Sciatic nerve (tissue), 2 donors: ENCODE data around the gene PMFBP1. TPM values are rescaled to one million over a fixed set of nuclear protein-coding genes. Genes with fewer than 3 reads are reported as not detected.

Experiments
- ATAC-seq: fragments of 200-7000 bp; cut with Tn5 transposase; one replicate; pipeline ENCODE4 v1.9.1; 2020; ENCODE audit warnings: mild to moderate bottlenecking, moderate library complexity
- DNase-seq: peaks from one replicate; pipeline ENCODE4 v3.0.0-alpha.2; 2020; ENCODE audit warnings: low spot score
- intact Hi-C: fragments of 100-400 bp; cut with DNase I; formaldehyde crosslinking; loops from one replicate; pipeline ENCODE4 v1.14.2; 2022
- total RNA-seq: library from RNA; stranded (reverse); fragmentation: NEBNext Ultra II Directional; extraction: Animal tissue kit (Norgen Biotek cat#: 25700); gene quantifications from one replicate; pipeline ENCODE4 v1.2.1, GENCODE V29; 2021
- donor health status: DM: no; HTN: no; CAD: no.
- donor health status: DM: no; HTN: no; CAD: no.

The PMFBP1 gene
- total RNA-seq, 1 donor from 2014 or later: 0.36 TPM

GRCh38 chr16:72142476-72142875 is 29.5 kb downstream of the PMFBP1 start:
- DNase-seq: no peak
- intact Hi-C loops: no loop called here
- no peak for ATAC-seq

GRCh38 chr16:72139908-72140307 is 32.0 kb downstream of the PMFBP1 start:
- DNase-seq (no peak), ATAC-seq (no peak)
- intact Hi-C loops: no loop called here

- ATAC-seq: no peak
These were observed 33.8 kb downstream of the PMFBP1 start for GRCh38 chr16:72138064-72138572.

GRCh38 chr16:72137380-72138063 is 34.4 kb downstream of the PMFBP1 start:
- no peak for DNase-seq
- ATAC-seq: no peak
- intact Hi-C loops: no loop called here

More at GRCh38 chr16:72138064-72138572, 33.8 kb downstream of the PMFBP1 start:
- intact Hi-C loops: no loop called here
- no peak for DNase-seq

- no peak for DNase-seq
- no peak for ATAC-seq
- intact Hi-C loops: no loop called here
These were observed 37.4 kb downstream of the PMFBP1 start for GRCh38 chr16:72134507-72134906.

- no peak for DNase-seq
- intact Hi-C loops: no loop called here
- ATAC-seq: no peak
These were observed 39.2 kb downstream of the PMFBP1 start for GRCh38 chr16:72132726-72133125.

- ATAC-seq: no peak
- DNase-seq: no peak
- intact Hi-C loops: no loop called here
These were observed 40.9 kb downstream of the PMFBP1 start for GRCh38 chr16:72131036-72131435.

GRCh38 chr16:72129976-72130656 is 41.8 kb downstream of the PMFBP1 start:
- intact Hi-C loops: no loop called here
- DNase-seq (no peak), ATAC-seq (no peak)

- intact Hi-C loops: no loop called here
- DNase-seq: no peak
- no peak for ATAC-seq
These were observed 43.3 kb downstream of the PMFBP1 start for GRCh38 chr16:72128701-72129100.

- peak; percentile 40 for ATAC-seq
- intact Hi-C loops: no loop called here
- no peak for DNase-seq
These were observed 45.6 kb downstream of the PMFBP1 start for GRCh38 chr16:72126429-72126765.

- ATAC-seq (peak; percentile 5), DNase-seq (no peak)
- intact Hi-C loops: no loop called here
These were observed 46.1 kb downstream of the PMFBP1 start for GRCh38 chr16:72125635-72126428.

GRCh38 chr16:72124761-72125634 is 47.0 kb downstream of the PMFBP1 start:
- peak; percentile 89 for ATAC-seq
- DNase-seq: peak; percentile 80
- intact Hi-C loops: no loop called here

GRCh38 chr16:72124148-72124547 is 47.8 kb downstream of the PMFBP1 start:
- DNase-seq (no peak), ATAC-seq (no peak)
- intact Hi-C loops: no loop called here

- DNase-seq: no peak
- intact Hi-C loops: no loop called here
These were observed 48.5 kb downstream of the PMFBP1 start for GRCh38 chr16:72123426-72123825.

GRCh38 chr16:72122916-72123315 is 49.0 kb downstream of the PMFBP1 start:
- DNase-seq: no peak
- no peak for ATAC-seq
- intact Hi-C loops: no loop called here

More at GRCh38 chr16:72123426-72123825, 48.5 kb downstream of the PMFBP1 start:
- ATAC-seq: no peak

- intact Hi-C loops: no loop called here
- DNase-seq (no peak), ATAC-seq (no peak)
These were observed 49.6 kb downstream of the PMFBP1 start for GRCh38 chr16:72122308-72122707.

GRCh38 chr16:72120026-72120425 is 51.9 kb downstream of the PMFBP1 start:
- DNase-seq: no peak
- intact Hi-C loops: no loop called here
- no peak for ATAC-seq

GRCh38 chr16:72113616-72113945 is 58.4 kb downstream of the PMFBP1 start:
- ATAC-seq (no peak), DNase-seq (no peak)
- intact Hi-C loops: no loop called here
